ENCODE measurements around the gene GRPEL1. TPM values are rescaled to one million over a fixed set of nuclear protein-coding genes. Genes with fewer than 3 reads are reported as not detected.

Gene GRPEL1
- total RNA-seq, 1 donor from 2014 or later: 55.8 TPM

DNA sequence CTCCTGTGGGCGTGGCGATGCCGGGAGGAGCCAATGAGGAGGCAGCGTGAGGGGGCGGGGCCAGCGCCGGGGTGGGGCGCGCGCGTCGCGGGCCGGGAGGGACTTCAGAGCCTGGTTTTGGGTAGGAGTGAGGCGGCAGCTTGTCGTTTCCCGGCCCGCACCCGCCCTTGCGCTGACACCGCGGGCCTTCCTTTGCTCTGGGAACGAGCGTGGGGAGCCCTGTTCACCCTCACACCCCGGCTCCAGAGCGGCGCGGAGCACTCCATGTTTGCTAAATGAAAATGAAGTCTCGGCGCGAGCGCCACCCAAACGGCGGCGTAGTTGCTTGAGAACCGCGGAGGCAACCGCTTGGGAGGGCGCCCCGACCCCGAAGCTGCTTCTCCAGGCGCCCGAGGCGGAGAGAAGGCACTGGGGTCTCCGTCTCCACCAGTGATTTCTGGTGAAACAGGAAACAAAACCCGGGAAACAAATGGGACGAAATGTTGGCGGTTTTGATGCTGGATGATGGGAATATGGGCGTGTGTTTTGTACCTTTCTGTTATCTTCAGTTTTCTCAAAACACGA, 497 bp upstream of the GRPEL1 start:
- Histone ChIP-seq H4K20me1 (ENCODE audit: insufficient read depth, low read length) (peaks cover 36% of the 10 kb centered on the region), H3K4me2 (ENCODE audit: low read length) (peak overlapping the region; percentile 99), H3K36me3 (ENCODE audit: insufficient read depth, low read length) (peaks cover 8% of the 10 kb centered on the region), H3K9ac (ENCODE audit: low read length) (peak overlapping the region; percentile 84), H3K9me3 (ENCODE audit: insufficient read depth, low read depth, low read length) (no peaks in the 10 kb centered on the region), H3K79me2 (ENCODE audit: insufficient read depth, low read length) (peaks cover 42% of the 10 kb centered on the region), H3K27me3 (ENCODE audit: insufficient read depth, low read length) (peaks cover 10% of the 10 kb centered on the region), H2AFZ (ENCODE audit: low read depth, low read length) (peak overlapping the region; percentile 93), H3K27ac (ENCODE audit: low read depth, low read length) (peak overlapping the region; percentile 66), H3K4me1 (ENCODE audit: insufficient read depth, low read length) (peaks cover 16% of the 10 kb centered on the region), H3K4me3 (ENCODE audit: insufficient read depth, low read depth, low read length) (peak overlapping the region; percentile 77)
- peak overlapping the region; percentile 92 for H3K4me3 Mint-ChIP-seq (ENCODE audit: unreplicated experiment)
- peaks cover 24% of the 10 kb centered on the region for H3K27me3 Mint-ChIP-seq (ENCODE audit: low read depth, unreplicated experiment)
- DNase-seq (ENCODE audit: low read depth) (no peak), FAIRE-seq (no peak)
- peaks cover 4% of the 10 kb centered on the region for H3K36me3 Mint-ChIP-seq (ENCODE audit: low read depth, unreplicated experiment)
- H3K9me3 Mint-ChIP-seq (ENCODE audit: unreplicated experiment): no peaks in the 10 kb centered on the region
- TF ChIP-seq, protein P1, sequence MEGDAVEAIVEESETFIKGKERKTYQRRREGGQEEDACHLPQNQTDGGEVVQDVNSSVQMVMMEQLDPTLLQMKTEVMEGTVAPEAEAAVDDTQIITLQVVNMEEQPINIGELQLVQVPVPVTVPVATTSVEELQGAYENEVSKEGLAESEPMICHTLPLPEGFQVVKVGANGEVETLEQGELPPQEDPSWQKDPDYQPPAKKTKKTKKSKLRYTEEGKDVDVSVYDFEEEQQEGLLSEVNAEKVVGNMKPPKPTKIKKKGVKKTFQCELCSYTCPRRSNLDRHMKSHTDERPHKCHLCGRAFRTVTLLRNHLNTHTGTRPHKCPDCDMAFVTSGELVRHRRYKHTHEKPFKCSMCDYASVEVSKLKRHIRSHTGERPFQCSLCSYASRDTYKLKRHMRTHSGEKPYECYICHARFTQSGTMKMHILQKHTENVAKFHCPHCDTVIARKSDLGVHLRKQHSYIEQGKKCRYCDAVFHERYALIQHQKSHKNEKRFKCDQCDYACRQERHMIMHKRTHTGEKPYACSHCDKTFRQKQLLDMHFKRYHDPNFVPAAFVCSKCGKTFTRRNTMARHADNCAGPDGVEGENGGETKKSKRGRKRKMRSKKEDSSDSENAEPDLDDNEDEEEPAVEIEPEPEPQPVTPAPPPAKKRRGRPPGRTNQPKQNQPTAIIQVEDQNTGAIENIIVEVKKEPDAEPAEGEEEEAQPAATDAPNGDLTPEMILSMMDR (IDR thresholded peaks at IDR 0.05; ENCODE audit: insufficient read depth, low read depth, low read length): no peak
- no peak for TF ChIP-seq EZH2 (IDR thresholded peaks at IDR 0.05; ENCODE audit: insufficient read depth, low read length)
- H3K4me1 Mint-ChIP-seq (ENCODE audit: low read depth, unreplicated experiment): peaks cover 3% of the 10 kb centered on the region
- peak overlapping the region; percentile 94 for H3K27ac Mint-ChIP-seq (ENCODE audit: unreplicated experiment)

DNA sequence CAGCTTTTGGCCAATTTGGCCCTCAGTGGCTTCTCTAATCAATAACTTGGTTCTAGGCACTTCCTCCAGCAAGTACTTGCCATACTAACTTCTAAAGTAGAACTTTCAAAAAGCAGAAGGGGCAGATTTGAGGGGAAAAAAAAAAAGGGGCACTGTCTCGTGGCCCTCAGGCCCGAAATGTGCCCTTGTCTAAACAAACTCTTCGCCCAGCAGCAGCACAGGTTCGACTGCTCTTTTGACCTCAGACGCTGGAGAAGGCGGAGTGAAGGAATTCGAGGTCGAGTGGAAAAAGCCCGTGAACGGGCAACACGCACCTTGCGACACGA, 775 bp downstream of the GRPEL1 start:
- Histone ChIP-seq H3K27ac (ENCODE audit: low read depth, low read length) (peak overlapping the region; percentile 70), H3K4me1 (ENCODE audit: insufficient read depth, low read length) (peaks cover 16% of the 10 kb centered on the region), H3K4me2 (ENCODE audit: low read length) (peak overlapping the region; percentile 99), H4K20me1 (ENCODE audit: insufficient read depth, low read length) (peaks cover 44% of the 10 kb centered on the region), H3K4me3 (ENCODE audit: insufficient read depth, low read depth, low read length) (peak overlapping the region; percentile 72), H3K36me3 (ENCODE audit: insufficient read depth, low read length) (peaks cover 14% of the 10 kb centered on the region), H3K9me3 (ENCODE audit: insufficient read depth, low read depth, low read length) (no peaks in the 10 kb centered on the region), H3K79me2 (ENCODE audit: insufficient read depth, low read length) (peaks cover 42% of the 10 kb centered on the region), H2AFZ (ENCODE audit: low read depth, low read length) (peak overlapping the region; percentile 83), H3K27me3 (ENCODE audit: insufficient read depth, low read length) (peaks cover 5% of the 10 kb centered on the region), H3K9ac (ENCODE audit: low read length) (peak overlapping the region; percentile 87)
- DNase-seq (ENCODE audit: low read depth) (no peak), FAIRE-seq (no peak)
- Mint-ChIP-seq H3K27ac (ENCODE audit: unreplicated experiment) (peak overlapping the region; percentile 62), H3K36me3 (ENCODE audit: low read depth, unreplicated experiment) (peaks cover 4% of the 10 kb centered on the region), H3K27me3 (ENCODE audit: low read depth, unreplicated experiment) (peaks cover 14% of the 10 kb centered on the region), H3K4me1 (ENCODE audit: low read depth, unreplicated experiment) (peaks cover 3% of the 10 kb centered on the region), H3K4me3 (ENCODE audit: unreplicated experiment) (peak overlapping the region; percentile 94), H3K9me3 (ENCODE audit: unreplicated experiment) (no peaks in the 10 kb centered on the region)
- no peak for TF ChIP-seq EZH2 (IDR thresholded peaks at IDR 0.05; ENCODE audit: insufficient read depth, low read length)
- TF ChIP-seq, protein P1 (IDR thresholded peaks at IDR 0.05; ENCODE audit: insufficient read depth, low read depth, low read length): no peak

DNA sequence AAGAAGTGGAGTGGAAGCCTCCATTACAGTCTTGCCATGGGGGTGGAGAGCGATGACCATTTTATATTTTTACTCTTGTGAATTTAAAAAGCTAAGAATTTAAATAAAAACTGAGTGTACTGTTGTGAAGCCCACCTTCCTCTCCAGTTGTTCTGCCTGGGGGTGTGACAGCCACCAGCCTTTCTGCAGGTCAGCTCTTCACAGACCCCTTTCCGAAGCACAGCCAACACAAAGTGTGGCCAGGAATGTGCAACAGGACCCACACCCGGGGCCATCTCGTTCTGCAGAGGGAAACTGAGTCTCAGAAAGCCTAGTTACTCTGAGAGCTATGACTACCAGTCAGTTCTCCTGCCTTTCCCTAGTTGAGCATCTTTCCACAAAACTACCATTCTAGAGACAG, 1.4 kb downstream of the GRPEL1 start:
- Histone ChIP-seq H3K9ac (ENCODE audit: low read length) (peak overlapping the region; percentile 87), H3K9me3 (ENCODE audit: insufficient read depth, low read depth, low read length) (no peaks in the 10 kb centered on the region), H3K4me2 (ENCODE audit: low read length) (peak overlapping the region; percentile 99), H3K79me2 (ENCODE audit: insufficient read depth, low read length) (peaks cover 42% of the 10 kb centered on the region), H3K4me1 (ENCODE audit: insufficient read depth, low read length) (peaks cover 16% of the 10 kb centered on the region), H3K36me3 (ENCODE audit: insufficient read depth, low read length) (peaks cover 19% of the 10 kb centered on the region), H4K20me1 (ENCODE audit: insufficient read depth, low read length) (peaks cover 50% of the 10 kb centered on the region), H3K27me3 (ENCODE audit: insufficient read depth, low read length) (no peaks in the 10 kb centered on the region), H3K27ac (ENCODE audit: low read depth, low read length) (no peak overlapping the region), H3K4me3 (ENCODE audit: insufficient read depth, low read depth, low read length) (peak overlapping the region; percentile 72), H2AFZ (ENCODE audit: low read depth, low read length) (no peak overlapping the region)
- TF ChIP-seq, protein P1 (IDR thresholded peaks at IDR 0.05; ENCODE audit: insufficient read depth, low read depth, low read length): no peak
- no peak for TF ChIP-seq EZH2 (IDR thresholded peaks at IDR 0.05; ENCODE audit: insufficient read depth, low read length)
- Mint-ChIP-seq H3K4me3 (ENCODE audit: unreplicated experiment) (peak overlapping the region; percentile 94), H3K36me3 (ENCODE audit: low read depth, unreplicated experiment) (peaks cover 8% of the 10 kb centered on the region), H3K27me3 (ENCODE audit: low read depth, unreplicated experiment) (peaks cover 11% of the 10 kb centered on the region), H3K4me1 (ENCODE audit: low read depth, unreplicated experiment) (peaks cover 3% of the 10 kb centered on the region), H3K9me3 (ENCODE audit: unreplicated experiment) (no peaks in the 10 kb centered on the region), H3K27ac (ENCODE audit: unreplicated experiment) (no peak overlapping the region)
- DNase-seq (ENCODE audit: low read depth) (no peak), FAIRE-seq (no peak)
